Activated CD8-positive, alpha-beta memory T cell treated with anti-CD3 and anti-CD28 coated beads for 1 hour (primary cell): Measurements from ENCODE around the gene GAS2L2.

Experiments used
- DNase-seq, 2 donors: peaks; one replicate each; pipeline ENCODE4 v3.0.0-alpha.2; 2020; ENCODE audit warnings: low read depth in 1 of 2; ENCODE audit errors: extremely low read depth in 1 of 2

Gene GAS2L2

GRCh38 chr17:35701491-35701890 is 51.5 kb downstream of the GAS2L2 start:
- no peak for DNase-seq

GRCh38 chr17:35700150-35700549 is 52.9 kb downstream of the GAS2L2 start:
- no peak for DNase-seq

DNA sequence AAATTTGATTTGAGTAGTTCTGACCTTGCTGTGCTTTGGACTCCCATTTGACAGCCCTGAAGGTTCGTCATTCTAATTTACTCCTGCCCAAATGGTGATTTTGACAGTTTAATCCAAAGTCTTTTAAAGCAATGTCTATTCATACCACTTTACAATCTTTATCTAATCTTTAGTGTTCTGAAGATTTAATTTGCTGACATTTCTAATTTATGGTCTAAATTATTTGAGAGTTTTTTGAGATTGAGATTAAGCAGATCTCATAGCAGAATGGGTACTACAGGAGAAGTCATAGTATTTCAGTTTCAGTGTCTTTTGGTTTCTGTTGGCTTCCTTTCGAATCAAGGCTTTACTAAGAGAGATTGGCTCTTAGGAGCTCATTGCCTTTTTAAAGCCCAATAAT is 54.2 kb downstream of the GAS2L2 start:
- DNase-seq: no peak

DNA sequence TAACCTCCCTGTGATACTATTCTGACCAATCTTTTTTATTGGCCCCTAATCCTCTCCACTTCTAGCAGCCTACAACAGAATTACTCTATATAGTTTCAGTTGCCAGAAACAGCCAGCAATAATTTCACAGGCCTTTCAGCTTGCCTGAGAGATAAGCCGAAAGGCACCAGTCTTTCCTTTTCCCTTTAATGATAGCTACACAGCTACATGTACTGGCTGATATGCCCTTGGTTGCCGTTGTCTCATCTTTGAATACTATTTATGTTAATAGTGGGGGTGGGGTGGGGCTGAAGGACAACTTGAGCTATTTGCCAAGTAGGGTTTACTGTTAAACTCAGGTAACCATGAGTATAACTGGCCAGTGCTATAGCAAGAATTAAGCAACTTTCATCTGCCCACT is 57.4 kb downstream of the GAS2L2 start:
- no peak for DNase-seq

DNA sequence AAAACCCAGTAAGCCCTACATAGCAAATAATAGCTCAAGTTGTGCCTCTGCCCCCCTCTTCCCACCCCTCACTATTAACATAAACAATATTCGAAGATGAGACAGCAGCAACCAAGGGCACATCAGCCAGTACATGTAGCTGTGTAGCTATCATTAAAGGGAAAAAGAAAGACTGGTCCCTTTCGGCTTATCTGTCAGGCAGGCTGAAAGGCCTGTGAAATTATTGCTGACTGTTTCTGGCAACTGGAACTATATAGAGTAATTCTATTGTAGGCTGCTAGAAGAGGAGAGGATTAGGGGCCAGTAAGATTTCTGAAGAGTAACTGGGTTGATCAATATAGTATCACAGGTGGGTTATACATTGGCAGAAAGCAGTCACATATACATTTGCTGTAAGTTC is 58.1 kb downstream of the GAS2L2 start:
- no peak for DNase-seq
